ENCODE measurements around the gene GSTM2. TPM values are rescaled to one million over a fixed set of nuclear protein-coding genes. Genes with fewer than 3 reads are reported as not detected.
A peak's percentile ranks its signal among the peaks of the same experiment; 100 is the strongest.

GSTM2 gene
- total RNA-seq = 10 to 100 TPM; 37.1 to 73.6 (median 62.3) TPM

GRCh38 chr1:109667452-109668122, at the start of gene GSTM2:
Gene GSTM2 (plus strand): TSS chr1:109668057. CDS start chr1:109668116, 59 bp downstream.
- no peaks in the 10 kb centered on the region for H3K27me3 ChIP-seq
- peak within 1 kb of the TSS in 1 of 3 donors; percentile 35 for H3K4me3 ChIP-seq (replicated peaks in 1 of 3)
- intact Hi-C loops (cut with DNase I) = no loop called here
- TF ChIP-seq, protein P1, sequence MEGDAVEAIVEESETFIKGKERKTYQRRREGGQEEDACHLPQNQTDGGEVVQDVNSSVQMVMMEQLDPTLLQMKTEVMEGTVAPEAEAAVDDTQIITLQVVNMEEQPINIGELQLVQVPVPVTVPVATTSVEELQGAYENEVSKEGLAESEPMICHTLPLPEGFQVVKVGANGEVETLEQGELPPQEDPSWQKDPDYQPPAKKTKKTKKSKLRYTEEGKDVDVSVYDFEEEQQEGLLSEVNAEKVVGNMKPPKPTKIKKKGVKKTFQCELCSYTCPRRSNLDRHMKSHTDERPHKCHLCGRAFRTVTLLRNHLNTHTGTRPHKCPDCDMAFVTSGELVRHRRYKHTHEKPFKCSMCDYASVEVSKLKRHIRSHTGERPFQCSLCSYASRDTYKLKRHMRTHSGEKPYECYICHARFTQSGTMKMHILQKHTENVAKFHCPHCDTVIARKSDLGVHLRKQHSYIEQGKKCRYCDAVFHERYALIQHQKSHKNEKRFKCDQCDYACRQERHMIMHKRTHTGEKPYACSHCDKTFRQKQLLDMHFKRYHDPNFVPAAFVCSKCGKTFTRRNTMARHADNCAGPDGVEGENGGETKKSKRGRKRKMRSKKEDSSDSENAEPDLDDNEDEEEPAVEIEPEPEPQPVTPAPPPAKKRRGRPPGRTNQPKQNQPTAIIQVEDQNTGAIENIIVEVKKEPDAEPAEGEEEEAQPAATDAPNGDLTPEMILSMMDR (IDR thresholded peaks at IDR 0.05) = no peak
- TF ChIP-seq POLR2A (IDR thresholded peaks at IDR 0.05) = peak in 1 of 2 donors; percentile 64
- no peaks in the 10 kb centered on the region for H3K9me3 ChIP-seq
- 14 to 21% methylated on average over 16 to 22 of the region's 22 CpGs for WGBS, 2 donors
- H3K27ac ChIP-seq = peak within 1 kb of the TSS; percentile 4 to 10 (median 6)
- peak; percentile 94 to 97 for DNase-seq
- H3K36me3 ChIP-seq = no peaks in the 10 kb centered on the region
- H3K4me1 ChIP-seq = peaks cover 4 to 6% of the 10 kb centered on the region in 2 donors

DNA sequence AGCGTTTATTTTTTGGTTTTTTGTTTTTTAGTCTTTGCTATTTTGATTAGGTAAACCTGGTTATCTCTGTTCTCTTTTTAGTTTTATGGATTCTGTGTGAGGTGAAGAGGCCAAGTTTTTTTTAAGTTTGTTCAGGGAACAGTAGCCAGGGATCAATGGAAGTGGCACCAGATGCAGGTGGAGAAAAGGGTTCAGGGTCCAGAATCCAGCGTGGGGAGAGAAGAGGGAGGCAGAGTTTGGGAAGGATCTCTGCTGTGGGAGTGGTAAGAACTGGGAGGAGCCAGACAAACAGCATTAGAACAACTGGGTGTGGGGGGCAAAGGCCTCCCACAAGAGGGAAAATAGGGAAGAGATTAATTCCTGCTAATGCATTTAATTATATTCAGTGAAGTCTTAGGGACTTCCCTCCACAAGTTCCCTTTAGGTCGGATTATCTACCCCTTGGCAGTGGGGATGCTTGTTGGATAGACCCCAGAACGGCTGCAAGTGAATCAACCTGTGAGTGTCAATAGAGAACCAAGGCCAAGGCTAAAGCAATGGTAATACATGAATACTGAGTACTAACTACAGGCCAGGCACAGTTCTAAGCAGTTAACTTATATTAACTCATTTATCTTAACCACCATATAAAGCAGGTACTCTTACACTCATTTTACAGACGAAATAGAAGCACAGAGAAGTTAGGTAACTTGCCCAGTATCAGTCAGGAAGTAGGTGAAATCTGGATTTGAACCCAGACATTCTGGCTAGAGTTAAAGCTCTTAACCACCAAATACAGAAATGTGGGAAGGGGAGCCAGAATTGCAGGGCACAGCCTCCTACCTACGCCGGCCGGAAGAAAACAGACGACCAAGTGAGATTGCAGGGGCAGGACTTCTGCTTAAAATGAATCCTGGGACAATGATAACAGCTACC, 48.9 kb upstream of the GSTM2 start:
- 53% methylated on average over 9 of the region's 9 CpGs for WGBS, 2 donors
- H3K27ac ChIP-seq = peak overlapping the region in 2 of 3 donors; percentile 74 to 82
- intact Hi-C loops (cut with DNase I) = no loop called here
- no peak for TF ChIP-seq POLR2A (IDR thresholded peaks at IDR 0.05)
- TF ChIP-seq, protein P1 (IDR thresholded peaks at IDR 0.05) = no peak
- no peaks in the 10 kb centered on the region for H3K36me3 ChIP-seq
- H3K27me3 ChIP-seq = no peaks in the 10 kb centered on the region
- no peak for DNase-seq
- no peaks in the 10 kb centered on the region for H3K9me3 ChIP-seq
- H3K4me3 ChIP-seq (replicated peaks in 1 of 3) = peak overlapping the region; percentile 23 to 70 (median 57)
- peaks cover 9 to 17% of the 10 kb centered on the region in 2 donors for H3K4me1 ChIP-seq

DNA sequence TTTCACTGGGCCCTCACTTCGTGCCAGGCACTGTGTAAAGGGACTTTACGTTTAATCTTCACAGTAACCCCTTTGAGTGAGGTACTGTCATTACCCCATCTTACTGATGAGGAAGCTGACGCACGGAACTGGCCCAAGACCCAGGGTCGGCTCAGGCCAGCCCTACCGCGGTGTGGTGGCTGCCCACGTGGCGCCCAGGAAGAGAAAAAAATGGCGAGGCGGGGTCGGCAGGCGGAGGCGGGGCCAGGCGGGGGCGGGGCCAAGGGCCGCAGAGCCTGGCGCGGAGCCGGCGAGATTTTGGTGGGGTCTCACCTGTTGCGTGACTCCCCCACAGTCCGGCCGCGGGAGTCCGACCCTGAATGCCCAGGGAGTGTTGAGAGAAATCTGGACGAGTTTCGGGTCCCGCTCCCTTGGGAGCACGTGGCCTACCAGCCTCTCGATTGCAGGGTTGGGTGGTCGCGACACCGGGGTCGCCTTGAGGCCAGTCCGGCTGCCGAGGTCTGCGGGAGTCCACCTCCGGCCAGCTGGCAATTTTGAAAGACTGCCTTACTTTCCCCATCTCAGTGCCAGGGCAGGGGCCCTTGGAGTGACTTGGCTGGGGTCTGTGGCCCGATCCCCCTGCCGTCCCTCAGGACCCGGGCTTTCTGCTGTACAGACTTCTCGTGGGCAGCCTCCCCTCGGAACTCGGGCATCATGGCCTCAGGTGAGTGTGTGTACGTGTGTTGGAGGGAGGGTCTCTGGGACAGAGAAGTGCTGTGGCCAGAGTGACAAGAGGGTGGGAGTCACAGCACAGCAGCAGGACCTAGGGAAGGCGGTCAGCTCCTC, 48.1 kb upstream of the GSTM2 start, which contains the start of the genes AMPD2 and GNAT2:
AMPD2 (plus strand) TSS at position 262 of the 825 bp plus-strand sequence. CDS start 1,339 bp downstream, outside the sequence.
GNAT2 (minus strand) TSS at position 41 of the 825 bp plus-strand sequence. CDS start 6,746 bp downstream, outside the sequence.
- intact Hi-C loops (cut with DNase I) = no loop called here
- H3K4me1 ChIP-seq = peaks cover 9 to 20% of the 10 kb centered on the region in 2 donors
- peak; percentile 68 to 71 for DNase-seq
- H3K27ac ChIP-seq = peak within 1 kb of the TSS; percentile 65 to 82 (median 74)
- peak in 1 of 2 donors; percentile 30 for TF ChIP-seq POLR2A (IDR thresholded peaks at IDR 0.05)
- TF ChIP-seq, protein P1 (IDR thresholded peaks at IDR 0.05) = no peak
- no peaks in the 10 kb centered on the region for H3K36me3 ChIP-seq
- peak within 1 kb of the TSS; percentile 23 to 70 (median 57) for H3K4me3 ChIP-seq (replicated peaks in 1 of 3)
- WGBS, 2 donors = 1% methylated on average over 13 to 31 of the region's 47 CpGs
- H3K9me3 ChIP-seq = no peaks in the 10 kb centered on the region
- no peaks in the 10 kb centered on the region for H3K27me3 ChIP-seq

DNA sequence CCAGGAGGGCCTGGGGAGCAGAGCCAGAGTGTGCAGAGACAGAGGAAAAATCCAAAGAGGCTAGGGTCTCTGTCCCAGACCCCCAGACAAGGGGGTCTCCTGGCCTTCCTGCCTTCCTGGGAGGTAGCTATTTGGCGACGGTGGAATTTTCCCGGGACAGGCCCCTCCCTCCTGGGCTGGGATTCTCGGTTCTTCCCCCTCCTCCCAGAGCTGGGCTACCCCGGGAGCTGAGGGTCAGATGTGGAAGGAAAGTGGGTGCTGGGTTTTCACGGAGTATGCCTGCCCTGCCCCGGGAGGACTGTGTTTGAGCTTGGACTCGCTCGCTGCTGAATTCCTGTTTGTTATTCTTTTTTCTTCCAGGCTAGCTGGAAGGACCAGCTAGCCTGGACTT, 47.5 kb upstream of the GSTM2 start:
- peak; percentile 44 to 50 for DNase-seq
- no peaks in the 10 kb centered on the region for H3K36me3 ChIP-seq
- peak overlapping the region; percentile 65 to 82 (median 74) for H3K27ac ChIP-seq
- TF ChIP-seq, protein P1 (IDR thresholded peaks at IDR 0.05) = no peak
- peak in 1 of 2 donors; percentile 5 for TF ChIP-seq POLR2A (IDR thresholded peaks at IDR 0.05)
- WGBS, 2 donors = 0% methylated on average over 4 to 9 of the region's 9 CpGs
- no peaks in the 10 kb centered on the region for H3K9me3 ChIP-seq
- H3K27me3 ChIP-seq = no peaks in the 10 kb centered on the region
- peak overlapping the region; percentile 23 to 70 (median 57) for H3K4me3 ChIP-seq (replicated peaks in 1 of 3)
- intact Hi-C loops (cut with DNase I) = no loop called here
- H3K4me1 ChIP-seq = peaks cover 9 to 20% of the 10 kb centered on the region in 2 donors
